DND-41 (cell line): ENCODE measurements around the gene CAMSAP2.

Source experiments
- CTCF ChIP-seq: IDR thresholded peaks from 2 replicates; pipeline ENCODE4 v1.5.1; 2012; ENCODE audit warnings: borderline replicate concordance, low read length, moderate library complexity, mild to moderate bottlenecking; ENCODE audit not compliant: poor library complexity, severe bottlenecking; ENCODE audit errors: extremely low read depth
- EZH2 ChIP-seq: IDR thresholded peaks from 3 replicates; pipeline ENCODE4 v1.6.1; 2012; ENCODE audit warnings: borderline replicate concordance, low read depth, mild to moderate bottlenecking, moderate library complexity, low read length, inconsistent platforms; ENCODE audit not compliant: severe bottlenecking

- TF ChIP-seq EZH2 (no peak), CTCF (no peak)
Measured at GRCh38 chr1:200899015-200899386, 160.3 kb downstream of the CAMSAP2 start.
